HFFc6 (cell line): Measurements from ENCODE around the gene POLR2A. TPM values are rescaled to one million over a fixed set of nuclear protein-coding genes. Genes with fewer than 3 reads are reported as not detected.
A peak's percentile ranks its signal among the peaks of the same experiment; 100 is the strongest.

Experiments used
- DNase-seq: peaks from one replicate; pipeline ENCODE4 v3.0.0-alpha.2; 2018
- H3K27ac Mint-ChIP-seq: 2 replicates; pipeline ENCODE4 v1.8.0; 2020; ENCODE audit warnings: mild to moderate bottlenecking, mixed read lengths
- H3K27me3 Mint-ChIP-seq: 2 replicates; pipeline ENCODE4 v1.8.0; 2021; ENCODE audit warnings: mild to moderate bottlenecking, moderate library complexity, mixed read lengths; ENCODE audit not compliant: insufficient read depth
- H3K36me3 Mint-ChIP-seq: 2 replicates; pipeline ENCODE4 v1.8.0; 2021; ENCODE audit warnings: low read depth, mixed read lengths
- H3K4me1 Mint-ChIP-seq: 2 replicates; pipeline ENCODE4 v1.8.0; 2020; ENCODE audit warnings: low read depth, mixed read lengths
- H3K4me3 Mint-ChIP-seq: 2 replicates; pipeline ENCODE4 v1.8.0; 2020; ENCODE audit warnings: mild to moderate bottlenecking, moderate library complexity, mixed read lengths
- H3K9me3 Mint-ChIP-seq: 2 replicates; pipeline ENCODE4 v1.8.0; 2020; ENCODE audit warnings: mild to moderate bottlenecking, mixed read lengths
- total RNA-seq, 6 experiments: library from RNA; stranded (reverse); fragmentation: NEBNext Ultra II Directional; extraction: Animal tissue kit (Norgen Biotek cat#: 25700); gene quantifications; 2 replicates in 1 of 6; 3 replicates in 5 of 6; pipeline ENCODE4 v1.2.3, GENCODE V29; 2021
- TF ChIP-seq, protein P1 (sequence below): fragments of 200-600 bp; sonication (generic); IDR thresholded peaks from 2 replicates; pipeline ENCODE4 v1.5.0; 2021; ENCODE audit warnings: antibody characterized with exemption, mild to moderate bottlenecking

Gene POLR2A
- total RNA-seq, 6 experiments from 2014 or later: 111 to 127 (median 118) TPM

DNA sequence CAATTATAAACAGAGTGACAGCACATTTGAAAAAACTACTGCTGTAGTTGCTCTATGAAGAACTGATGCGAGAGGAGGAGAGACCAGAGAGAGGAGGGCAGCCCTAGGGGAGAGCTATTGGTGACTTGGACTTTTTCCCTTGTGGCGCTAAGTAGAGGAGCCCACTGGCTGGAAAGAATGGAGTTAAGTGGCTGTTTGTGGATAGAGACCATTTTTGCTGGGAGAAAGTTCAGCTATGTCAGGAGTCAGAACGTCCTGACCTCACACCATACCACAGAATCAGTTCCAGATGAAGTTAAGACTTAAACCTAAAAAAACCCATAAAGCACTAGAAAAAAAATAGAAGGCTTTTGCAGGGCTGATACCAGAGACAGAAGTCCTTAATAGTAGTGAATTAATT is 2.0 kb downstream of the POLR2A start:
- Mint-ChIP-seq H3K27ac (peak overlapping the region; percentile 80), H3K27me3 (peaks cover 15% of the 10 kb centered on the region), H3K36me3 (peaks cover 26% of the 10 kb centered on the region), H3K9me3 (no peaks in the 10 kb centered on the region), H3K4me1 (peaks cover 82% of the 10 kb centered on the region), H3K4me3 (peak overlapping the region; percentile 99)
- DNase-seq: peak; percentile 47
- TF ChIP-seq, protein P1, sequence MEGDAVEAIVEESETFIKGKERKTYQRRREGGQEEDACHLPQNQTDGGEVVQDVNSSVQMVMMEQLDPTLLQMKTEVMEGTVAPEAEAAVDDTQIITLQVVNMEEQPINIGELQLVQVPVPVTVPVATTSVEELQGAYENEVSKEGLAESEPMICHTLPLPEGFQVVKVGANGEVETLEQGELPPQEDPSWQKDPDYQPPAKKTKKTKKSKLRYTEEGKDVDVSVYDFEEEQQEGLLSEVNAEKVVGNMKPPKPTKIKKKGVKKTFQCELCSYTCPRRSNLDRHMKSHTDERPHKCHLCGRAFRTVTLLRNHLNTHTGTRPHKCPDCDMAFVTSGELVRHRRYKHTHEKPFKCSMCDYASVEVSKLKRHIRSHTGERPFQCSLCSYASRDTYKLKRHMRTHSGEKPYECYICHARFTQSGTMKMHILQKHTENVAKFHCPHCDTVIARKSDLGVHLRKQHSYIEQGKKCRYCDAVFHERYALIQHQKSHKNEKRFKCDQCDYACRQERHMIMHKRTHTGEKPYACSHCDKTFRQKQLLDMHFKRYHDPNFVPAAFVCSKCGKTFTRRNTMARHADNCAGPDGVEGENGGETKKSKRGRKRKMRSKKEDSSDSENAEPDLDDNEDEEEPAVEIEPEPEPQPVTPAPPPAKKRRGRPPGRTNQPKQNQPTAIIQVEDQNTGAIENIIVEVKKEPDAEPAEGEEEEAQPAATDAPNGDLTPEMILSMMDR: no peak

DNA sequence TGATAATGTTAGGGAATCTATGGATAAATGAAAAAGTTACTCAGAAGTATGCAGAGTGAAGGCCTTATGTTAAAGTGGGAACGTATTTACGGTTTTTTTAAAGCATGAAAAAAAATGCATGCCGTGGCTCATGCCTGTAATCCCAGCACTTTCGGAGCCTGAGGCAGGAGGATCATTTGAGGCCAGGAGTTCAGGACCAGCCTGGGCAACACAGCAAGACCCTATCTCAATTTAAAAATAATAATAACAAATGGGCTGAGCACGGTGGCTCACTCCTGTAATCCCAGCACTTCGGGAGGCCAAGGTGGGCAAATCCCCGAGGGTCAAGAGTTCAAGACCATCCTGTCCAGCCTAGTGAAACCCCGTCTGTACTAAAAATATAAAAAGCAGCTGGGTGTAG is 6.0 kb downstream of the POLR2A start:
- TF ChIP-seq, protein P1: no peak
- H3K9me3 Mint-ChIP-seq: no peaks in the 10 kb centered on the region
- no peak overlapping the region for H3K27ac Mint-ChIP-seq
- no peak overlapping the region for H3K4me3 Mint-ChIP-seq
- DNase-seq: no peak
- peaks cover 4% of the 10 kb centered on the region for H3K27me3 Mint-ChIP-seq
- H3K4me1 Mint-ChIP-seq: peaks cover 72% of the 10 kb centered on the region
- H3K36me3 Mint-ChIP-seq: peaks cover 21% of the 10 kb centered on the region

DNA sequence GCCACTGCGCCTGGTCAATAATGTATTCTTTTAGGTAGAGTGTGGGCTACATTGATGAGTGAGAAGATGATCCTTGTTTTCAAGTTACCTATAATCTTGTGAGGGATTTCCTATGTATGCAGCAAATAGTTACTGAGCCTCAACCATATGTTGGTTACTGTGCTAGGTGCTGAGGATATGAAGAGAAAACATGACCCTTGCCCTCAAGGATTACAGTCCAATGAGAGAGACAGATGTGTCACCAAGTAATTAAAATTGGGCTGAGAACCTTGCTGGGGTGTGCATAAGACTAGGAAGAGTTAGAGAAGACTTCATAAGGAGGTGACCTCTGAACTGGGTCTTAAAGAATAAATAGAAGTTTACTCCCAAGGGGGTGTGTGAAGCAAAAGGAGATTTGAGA is 7.4 kb downstream of the POLR2A start:
- DNase-seq: no peak
- H3K27ac Mint-ChIP-seq: peak overlapping the region; percentile 1; the same call in 1 of the 2 replicates
- H3K27me3 Mint-ChIP-seq: peaks cover 3% of the 10 kb centered on the region
- no peak overlapping the region for H3K4me3 Mint-ChIP-seq
- TF ChIP-seq, protein P1: no peak
- no peaks in the 10 kb centered on the region for H3K9me3 Mint-ChIP-seq
- H3K4me1 Mint-ChIP-seq: peaks cover 61% of the 10 kb centered on the region
- peaks cover 17% of the 10 kb centered on the region for H3K36me3 Mint-ChIP-seq

DNA sequence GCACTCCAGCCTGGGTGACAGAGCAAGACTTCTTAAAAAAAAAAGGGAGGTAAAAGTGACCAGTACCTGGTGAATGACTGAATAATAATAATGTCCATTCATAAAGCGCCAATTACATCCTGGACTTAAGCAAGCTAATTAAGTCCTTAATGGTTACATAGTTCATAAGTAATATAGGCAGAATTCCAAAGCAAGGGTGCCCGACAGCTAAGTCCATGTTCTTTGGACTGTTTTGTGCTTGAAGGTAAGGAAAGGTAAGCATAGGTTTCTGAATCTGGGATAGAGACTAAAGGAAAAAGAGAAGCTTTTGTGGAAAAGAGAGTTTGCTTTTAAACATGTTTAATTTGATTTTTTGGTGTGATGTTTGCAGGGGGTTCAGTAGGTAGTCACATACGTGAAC is 9.8 kb downstream of the POLR2A start:
- DNase-seq: no peak
- H3K36me3 Mint-ChIP-seq: peaks cover 19% of the 10 kb centered on the region
- H3K4me3 Mint-ChIP-seq: no peak overlapping the region
- no peak overlapping the region for H3K27ac Mint-ChIP-seq
- peaks cover 3% of the 10 kb centered on the region; the same call in 1 of the 2 replicates for H3K27me3 Mint-ChIP-seq
- H3K9me3 Mint-ChIP-seq: no peaks in the 10 kb centered on the region
- TF ChIP-seq, protein P1: no peak
- H3K4me1 Mint-ChIP-seq: peaks cover 42% of the 10 kb centered on the region

DNA sequence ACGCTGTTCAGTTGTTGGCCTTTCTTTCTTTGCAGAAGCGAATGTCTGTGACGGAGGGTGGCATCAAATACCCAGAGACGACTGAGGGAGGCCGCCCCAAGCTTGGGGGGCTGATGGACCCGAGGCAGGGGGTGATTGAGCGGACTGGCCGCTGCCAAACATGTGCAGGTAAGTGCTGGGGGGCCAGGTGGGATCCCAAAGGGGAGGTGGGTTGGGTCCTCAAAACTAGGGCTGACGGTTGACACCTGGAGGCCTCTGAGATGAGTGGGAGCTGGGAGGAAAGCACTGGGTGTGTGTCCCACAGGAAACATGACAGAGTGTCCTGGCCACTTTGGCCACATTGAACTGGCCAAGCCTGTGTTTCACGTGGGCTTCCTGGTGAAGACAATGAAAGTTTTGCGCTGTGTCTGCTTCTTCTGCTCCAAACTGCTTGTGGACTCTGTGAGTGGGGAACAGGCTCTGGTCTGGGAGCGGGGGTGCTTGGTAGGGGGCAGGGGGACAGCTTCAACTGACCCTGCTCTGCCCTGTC is 11.8 kb downstream of the POLR2A start:
- Mint-ChIP-seq H3K27me3 (peaks cover 3% of the 10 kb centered on the region; the same call in 1 of the 2 replicates), H3K9me3 (no peaks in the 10 kb centered on the region), H3K27ac (no peak overlapping the region), H3K36me3 (peaks cover 32% of the 10 kb centered on the region), H3K4me3 (no peak overlapping the region), H3K4me1 (peaks cover 22% of the 10 kb centered on the region)
- TF ChIP-seq, protein P1: no peak
- DNase-seq: no peak
